ENCODE data around the gene CBX1. TPM values are rescaled to one million over a fixed set of nuclear protein-coding genes. Genes with fewer than 3 reads are reported as not detected.
A peak's percentile ranks its signal among the peaks of the same experiment; 100 is the strongest.

The CBX1 gene
- total and polyA plus RNA-seq, 4 donors: 3.4 to 11.6 (median 9.6) TPM

- H3K36me3 ChIP-seq (ENCODE audit: control insufficient read depth in 4 of 4, insufficient read depth in 3 of 4, low read depth in 1 of 4, low read length in 3 of 4): no peaks in the 10 kb centered on the region
- H3K9ac ChIP-seq (ENCODE audit: low read depth in 1 of 2, low read length in 2 of 2): peak overlapping the region; percentile 85 to 91
- H3K4me3 ChIP-seq (ENCODE audit: low read depth in 1 of 3, low read length in 3 of 3): peak overlapping the region; percentile 57 to 92 (median 90)
- TF ChIP-seq GABPA (IDR thresholded peaks at IDR 0.05 in 1 of 2, conservative IDR thresholded peaks at IDR 0.05 in 1 of 2) (no peak), FOXA2 (IDR thresholded peaks at IDR 0.05) (no peak), YY1 (IDR thresholded peaks at IDR 0.05) (no peak), HNF4A (conservative IDR thresholded peaks at IDR 0.05) (no peak), RAD21 (IDR thresholded peaks at IDR 0.05) (no peak), REST (IDR thresholded peaks at IDR 0.05) (no peak), SP1 (IDR thresholded peaks at IDR 0.05) (no peak), MAX (IDR thresholded peaks at IDR 0.05) (no peak), RXRA (IDR thresholded peaks at IDR 0.05) (no peak), CTCF (IDR thresholded peaks at IDR 0.05; ENCODE audit: low read depth, low read length, missing input control) (no peak), NR2F2 (IDR thresholded peaks at IDR 0.05) (no peak), ZBTB33 (IDR thresholded peaks at IDR 0.05) (no peak), FOXA1 (IDR thresholded peaks at IDR 0.05) (no peak)
- peak overlapping the region; percentile 74 to 79 for H3K27ac ChIP-seq (ENCODE audit: low read depth in 1 of 2, low read length in 2 of 2)
- H3K4me1 ChIP-seq (ENCODE audit: control insufficient read depth in 4 of 4, insufficient read depth in 4 of 4, low read length in 3 of 4): peaks cover 0 to 19% (median 12%) of the 10 kb centered on the region in 4 donors
- no peak for DNase-seq (ENCODE audit: low spot score)
- no peaks in the 10 kb centered on the region for H3K9me3 ChIP-seq (ENCODE audit: control insufficient read depth in 4 of 4, low read length in 3 of 4)
- WGBS: 45% methylated on average over 13 of the region's 13 CpGs
- no peaks in the 10 kb centered on the region for H3K27me3 ChIP-seq (ENCODE audit: control insufficient read depth in 4 of 4, insufficient read depth in 4 of 4, low read length in 3 of 4)
Measured at GRCh38 chr17:48106802-48107136, 5.5 kb upstream of the CBX1 start.

- Histone ChIP-seq H3K36me3 (ENCODE audit: control insufficient read depth in 4 of 4, insufficient read depth in 3 of 4, low read depth in 1 of 4, low read length in 3 of 4) (no peaks in the 10 kb centered on the region), H3K27me3 (ENCODE audit: control insufficient read depth in 4 of 4, insufficient read depth in 4 of 4, low read length in 3 of 4) (no peaks in the 10 kb centered on the region), H3K9me3 (ENCODE audit: control insufficient read depth in 4 of 4, low read length in 3 of 4) (no peaks in the 10 kb centered on the region), H3K27ac (ENCODE audit: low read depth in 1 of 2, low read length in 2 of 2) (no peak overlapping the region), H3K9ac (ENCODE audit: low read depth in 1 of 2, low read length in 2 of 2) (no peak overlapping the region), H3K4me3 (ENCODE audit: low read depth in 1 of 3, low read length in 3 of 3) (no peak overlapping the region), H3K4me1 (ENCODE audit: control insufficient read depth in 4 of 4, insufficient read depth in 4 of 4, low read length in 3 of 4) (peaks cover 1 to 31% (median 21%) of the 10 kb centered on the region in 4 donors)
- 89% methylated on average over 7 of the region's 7 CpGs for WGBS
- DNase-seq (ENCODE audit: low spot score): no peak
- TF ChIP-seq ZBTB33 (IDR thresholded peaks at IDR 0.05) (no peak), TAF1 (conservative IDR thresholded peaks at IDR 0.05) (no peak), ATF3 (IDR thresholded peaks at IDR 0.05) (no peak), YY1 (IDR thresholded peaks at IDR 0.05) (no peak), RAD21 (IDR thresholded peaks at IDR 0.05) (no peak), GABPA (IDR thresholded peaks at IDR 0.05 in 1 of 2, conservative IDR thresholded peaks at IDR 0.05 in 1 of 2) (no peak), RXRA (IDR thresholded peaks at IDR 0.05) (no peak), FOXA1 (IDR thresholded peaks at IDR 0.05) (no peak), NR2F2 (IDR thresholded peaks at IDR 0.05) (no peak), HNF4A (conservative IDR thresholded peaks at IDR 0.05) (no peak), JUND (IDR thresholded peaks at IDR 0.05) (no peak), CTCF (IDR thresholded peaks at IDR 0.05; ENCODE audit: low read depth, low read length, missing input control) (no peak), MAX (IDR thresholded peaks at IDR 0.05) (no peak), HNF4G (IDR thresholded peaks at IDR 0.05) (no peak), EGR1 (IDR thresholded peaks at IDR 0.05; ENCODE audit: low read depth in 2 of 2) (no peak), SP1 (IDR thresholded peaks at IDR 0.05) (no peak)
Measured at GRCh38 chr17:48104440-48104839, 3.2 kb upstream of the CBX1 start.
